Endothelial cell of umbilical vein (primary cell): ENCODE measurements around the gene B4GALT7. TPM values are rescaled to one million over a fixed set of nuclear protein-coding genes. Genes with fewer than 3 reads are reported as not detected.
A peak's percentile ranks its signal among the peaks of the same experiment; 100 is the strongest.

Experiments used
- BruUV-seq: library from RNA; stranded (reverse); fragments of 400-500 nt; replicated peaks from 2 replicates; lab custom pipeline; 2021; lab: Mats Ljungman, UMichigan
- CTCF ChIA-PET: fragments of 300-600, 350-600 bp; sonication (Branson Sonifier 250); formaldehyde crosslinking; loops from one replicate; lab custom pipeline; 2021; ENCODE audit warnings: antibody characterized with exemption, inconsistent platforms; lab: Charles Lee
- POLR2A ChIA-PET: fragments of 300-600, 350-600 bp; sonication (Branson Sonifier 250); formaldehyde crosslinking; loops from one replicate; lab custom pipeline; 2021; ENCODE audit warnings: antibody characterized with exemption, inconsistent platforms; lab: Charles Lee
- DNase-seq: peaks from one replicate; pipeline ENCODE4 v3.0.0-alpha.2; 2011; ENCODE audit warnings: low read depth, low spot score
- FAIRE-seq: peaks from 2 replicates; lab custom pipeline; 2011; peaks lifted over from hg19 to GRCh38; lab: Jason Lieb, UNC
- H2AFZ ChIP-seq: 2 replicates; pipeline ENCODE4 v1.6.0; 2012; ENCODE audit warnings: low read depth, low read length, control low read depth, inconsistent platforms
- H3K27ac ChIP-seq: 2 replicates; pipeline ENCODE4 v1.5.1; 2011; ENCODE audit warnings: low read depth, mild to moderate bottlenecking, control low read depth, low read length, moderate library complexity; ENCODE audit not compliant: insufficient read depth
- H3K27me3 ChIP-seq, 2 experiments: 2 replicates each; pipeline versions ENCODE4 v1.6.0 to v1.6.1; 2011; ENCODE audit warnings: low read length in 2 of 2, mixed read lengths in 1 of 2; ENCODE audit not compliant: control insufficient read depth in 2 of 2, insufficient read depth in 2 of 2
- H3K36me3 ChIP-seq, 2 experiments: 2 replicates in 1 of 2; 3 replicates in 1 of 2; pipeline ENCODE4 v1.5.1; 2011; ENCODE audit warnings: low read length in 2 of 2, mild to moderate bottlenecking in 1 of 2, moderate library complexity in 1 of 2; ENCODE audit not compliant: control insufficient read depth in 2 of 2, insufficient read depth in 2 of 2; ENCODE audit errors: extremely low read depth in 1 of 2
- H3K4me1 ChIP-seq: 3 replicates; pipeline ENCODE4 v1.5.1; 2011; ENCODE audit warnings: mild to moderate bottlenecking, low read length; ENCODE audit not compliant: control insufficient read depth, insufficient read depth; ENCODE audit errors: extremely low read depth
- H3K4me2 ChIP-seq: 2 replicates; pipeline ENCODE4 v1.6.1; 2011; ENCODE audit warnings: low read length, control low read depth, mixed read lengths; ENCODE audit not compliant: insufficient read depth
- H3K4me3 ChIP-seq, 3 experiments: fragments of 200-600 bp in 1 of 3; sonication (generic), shearing (Covaris generic) in 1 of 3; replicated peaks in 1 of 3; 2 replicates each; pipeline ENCODE4 v1.5.1; 2011 to 2016; ENCODE audit warnings: control low read depth in 3 of 3, low read length in 3 of 3, mild to moderate bottlenecking in 2 of 3, inconsistent platforms in 1 of 3, low read depth in 1 of 3, moderate library complexity in 1 of 3; ENCODE audit not compliant: insufficient read depth in 1 of 3
- H3K79me2 ChIP-seq: 2 replicates; pipeline ENCODE4 v1.6.0; 2012; ENCODE audit warnings: low read length, inconsistent platforms; ENCODE audit not compliant: control insufficient read depth, insufficient read depth
- H3K9ac ChIP-seq: replicated peaks from 2 replicates; pipeline ENCODE3; 2011; ENCODE audit warnings: low read length, control low read depth; ENCODE audit not compliant: insufficient read depth; ENCODE audit errors: extremely low read depth
- H3K9me1 ChIP-seq: replicated peaks from 3 replicates; pipeline ENCODE4 v1.6.0; 2011; ENCODE audit warnings: mild to moderate bottlenecking, low read length; ENCODE audit not compliant: control insufficient read depth, insufficient read depth; ENCODE audit errors: extremely low read depth
- H3K9me3 ChIP-seq: replicated peaks from 2 replicates; pipeline ENCODE4 v1.5.1; 2012; ENCODE audit warnings: low read length, inconsistent platforms; ENCODE audit not compliant: control insufficient read depth, insufficient read depth
- H4K20me1 ChIP-seq: replicated peaks from 2 replicates; pipeline ENCODE3; 2011; ENCODE audit warnings: mild to moderate bottlenecking, low read length; ENCODE audit not compliant: control insufficient read depth, insufficient read depth; ENCODE audit errors: extremely low read depth
- CTCF ChIP-seq, 2 donors: IDR thresholded peaks; 1 replicate in 1 of 2; 2 replicates in 1 of 2; pipeline ENCODE4 v1.5.1; 2011; ENCODE audit warnings: low read length in 2 of 2, mild to moderate bottlenecking in 2 of 2, moderate library complexity in 2 of 2, control low read depth in 1 of 2, inconsistent platforms in 1 of 2, low read depth in 1 of 2; ENCODE audit not compliant: insufficient read depth in 1 of 2; ENCODE audit errors: extremely low read depth in 1 of 2
- EZH2 ChIP-seq: IDR thresholded peaks from 2 replicates; pipeline ENCODE4 v1.6.1; 2012; ENCODE audit warnings: borderline replicate concordance, low read depth, mild to moderate bottlenecking, moderate library complexity, low read length, inconsistent platforms; ENCODE audit not compliant: severe bottlenecking
- FOS ChIP-seq: IDR thresholded peaks from 2 replicates; pipeline ENCODE4 v1.6.1; 2011; ENCODE audit warnings: mild to moderate bottlenecking, low read length, moderate library complexity, borderline replicate concordance; ENCODE audit not compliant: insufficient read depth
- GATA2 ChIP-seq: IDR thresholded peaks from 2 replicates; pipeline ENCODE4 v1.7.0; 2011; ENCODE audit warnings: low read depth, mild to moderate bottlenecking, moderate library complexity, mixed read lengths, low read length; ENCODE audit not compliant: insufficient read length, insufficient read depth
- JUN ChIP-seq: IDR thresholded peaks from 2 replicates; pipeline ENCODE4 v1.6.1; 2011; ENCODE audit warnings: borderline replicate concordance, low read depth; ENCODE audit not compliant: insufficient read length, insufficient read depth
- MAX ChIP-seq: IDR thresholded peaks from 2 replicates; pipeline ENCODE4 v1.6.1; 2011; ENCODE audit not compliant: insufficient read depth, insufficient read length
- MYC ChIP-seq: IDR thresholded peaks from one replicate; pipeline ENCODE4 v1.6.1; 2011; ENCODE audit warnings: mild to moderate bottlenecking, low read depth, low read length
- POLR2A ChIP-seq: IDR thresholded peaks from 2 replicates; pipeline ENCODE4 v1.6.1; 2012; ENCODE audit warnings: low read depth, mild to moderate bottlenecking, control low read depth, low read length
- POLR2AphosphoS5 ChIP-seq: IDR thresholded peaks from 2 replicates; pipeline ENCODE4 v1.6.1; 2012; ENCODE audit warnings: low read depth, mild to moderate bottlenecking, control low read depth, low read length, moderate library complexity; ENCODE audit not compliant: insufficient read depth
- dilution Hi-C: fragments of 300-500 bp; cut with MboI; formaldehyde crosslinking; loops from one replicate; pipeline ENCODE4 v1.15.0; 2019; ENCODE audit warnings: low sequenced_read_pairs; ENCODE audit not compliant: extremely low pct_ligation_motif_present
- intact Hi-C: fragments of 100-400 bp; cut with micrococcal nuclease; formaldehyde crosslinking; loops from one replicate; pipeline ENCODE4 v1.10.0; 2022
- polyA plus RNA-seq, 4 experiments: library from polyadenylated mRNA; depleted of rRNA in 3 of 4; stranded (reverse) in 3 of 4; unstranded in 1 of 4; fragments of >200 nt; gene quantifications; 2 replicates each; pipeline versions ENCODE4 v1.2.1 to v1.2.3, GENCODE V29; 2011 to 2012; ENCODE audit warnings: missing spikeins in 1 of 4
- total RNA-seq: library from RNA; stranded (reverse); gene quantifications from 2 replicates; pipeline ENCODE4 v1.2.3, GENCODE V29; 2021

Gene B4GALT7
- total and polyA plus RNA-seq, 2 donors (not counting 3 experiments of a cell fraction or from before 2014, with no cell fraction given), result 35.1 to 78.9 TPM

- peaks cover 13 to 33% of the 10 kb centered on the region in 2 experiments for H3K27me3 ChIP-seq
- dilution Hi-C loops, result no loop called here
- no TSS peak for BruUV-seq
- H3K4me3 ChIP-seq, result peak overlapping the region in 2 of 3 experiments; percentile 72 to 90
- ChIA-PET POLR2A (no interaction called here), CTCF (interaction anchor here (1.0 to 3.2 kb wide), 3 partner anchors 16 to 45 kb away, joined by 3 to 15 read pairs (median 5); no protein-coding TSS in a partner anchor)
- intact Hi-C loops, result loop anchor here (1.0 to 10.0 kb wide), 4 partner anchors 9 to 1207 kb away; partner anchors contain the start of genes B4GALT7, FAM193B, HIGD2A and NOP16
- H3K9me1 ChIP-seq, result no peaks in the 10 kb centered on the region
- DNase-seq (no peak), FAIRE-seq (no peak)
- H3K9ac ChIP-seq, result no peak overlapping the region
- H3K36me3 ChIP-seq, result peaks cover 16 to 32% of the 10 kb centered on the region in 2 experiments
- H4K20me1 ChIP-seq, result no peaks in the 10 kb centered on the region
- TF ChIP-seq POLR2AphosphoS5 (no peak), CTCF (IDR thresholded peaks at IDR 0.05; ENCODE audit: extremely low read depth in 1 of 2, insufficient read depth in 1 of 2, low read depth in 1 of 2, low read length in 2 of 2) (no peak), MYC (no peak), MAX (no peak), POLR2A (no peak), FOS (no peak), JUN (no peak), GATA2 (no peak), EZH2 (no peak)
- H2AFZ ChIP-seq, result peak overlapping the region; percentile 76
- H3K27ac ChIP-seq, result no peak overlapping the region
- H3K4me1 ChIP-seq, result peaks cover 9% of the 10 kb centered on the region
- H3K4me2 ChIP-seq, result peak overlapping the region; percentile 67
- no peaks in the 10 kb centered on the region for H3K9me3 ChIP-seq
- H3K79me2 ChIP-seq, result peaks cover 23% of the 10 kb centered on the region
Observed at GRCh38 chr5:177591690-177592009, 8.3 kb upstream of the B4GALT7 start.
